ENCODE measurements around the gene GPR171.

DNA sequence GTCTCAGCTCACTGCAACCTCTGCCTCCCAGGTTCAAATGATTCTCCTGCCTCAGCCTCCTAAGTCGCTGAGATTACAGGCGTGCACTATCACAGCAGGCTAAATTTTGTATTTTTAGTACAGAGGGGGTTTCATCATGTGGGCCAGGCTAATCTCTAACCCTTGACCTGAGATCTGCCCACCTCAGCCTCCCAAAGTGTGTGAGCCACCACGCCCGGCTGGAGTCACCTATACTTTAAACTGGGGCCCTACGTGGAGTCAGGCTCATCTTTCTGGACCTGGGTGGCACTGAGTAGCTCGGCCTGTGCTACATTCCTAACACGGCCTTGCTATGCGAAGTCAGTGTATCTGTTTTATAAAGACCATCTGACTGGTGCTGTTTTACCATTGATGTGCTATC, 5.8 kb downstream of the GPR171 start:
- TF ChIP-seq SIN3B (IDR thresholded peaks at IDR 0.05; ENCODE audit: low read length) (no peak), ZNF138 (CRISPR knock-in tag; IDR thresholded peaks at IDR 0.05; ENCODE audit: low read depth) (no peak), HNRNPUL1 (IDR thresholded peaks at IDR 0.05; ENCODE audit: low read depth, low read length) (no peak)
- TF ChIP-seq, protein P1, sequence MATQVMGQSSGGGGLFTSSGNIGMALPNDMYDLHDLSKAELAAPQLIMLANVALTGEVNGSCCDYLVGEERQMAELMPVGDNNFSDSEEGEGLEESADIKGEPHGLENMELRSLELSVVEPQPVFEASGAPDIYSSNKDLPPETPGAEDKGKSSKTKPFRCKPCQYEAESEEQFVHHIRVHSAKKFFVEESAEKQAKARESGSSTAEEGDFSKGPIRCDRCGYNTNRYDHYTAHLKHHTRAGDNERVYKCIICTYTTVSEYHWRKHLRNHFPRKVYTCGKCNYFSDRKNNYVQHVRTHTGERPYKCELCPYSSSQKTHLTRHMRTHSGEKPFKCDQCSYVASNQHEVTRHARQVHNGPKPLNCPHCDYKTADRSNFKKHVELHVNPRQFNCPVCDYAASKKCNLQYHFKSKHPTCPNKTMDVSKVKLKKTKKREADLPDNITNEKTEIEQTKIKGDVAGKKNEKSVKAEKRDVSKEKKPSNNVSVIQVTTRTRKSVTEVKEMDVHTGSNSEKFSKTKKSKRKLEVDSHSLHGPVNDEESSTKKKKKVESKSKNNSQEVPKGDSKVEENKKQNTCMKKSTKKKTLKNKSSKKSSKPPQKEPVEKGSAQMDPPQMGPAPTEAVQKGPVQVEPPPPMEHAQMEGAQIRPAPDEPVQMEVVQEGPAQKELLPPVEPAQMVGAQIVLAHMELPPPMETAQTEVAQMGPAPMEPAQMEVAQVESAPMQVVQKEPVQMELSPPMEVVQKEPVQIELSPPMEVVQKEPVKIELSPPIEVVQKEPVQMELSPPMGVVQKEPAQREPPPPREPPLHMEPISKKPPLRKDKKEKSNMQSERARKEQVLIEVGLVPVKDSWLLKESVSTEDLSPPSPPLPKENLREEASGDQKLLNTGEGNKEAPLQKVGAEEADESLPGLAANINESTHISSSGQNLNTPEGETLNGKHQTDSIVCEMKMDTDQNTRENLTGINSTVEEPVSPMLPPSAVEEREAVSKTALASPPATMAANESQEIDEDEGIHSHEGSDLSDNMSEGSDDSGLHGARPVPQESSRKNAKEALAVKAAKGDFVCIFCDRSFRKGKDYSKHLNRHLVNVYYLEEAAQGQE (IDR thresholded peaks at IDR 0.05; ENCODE audit: borderline replicate concordance in 1 of 2, low read depth in 1 of 2, low read length in 2 of 2) = no peak

Data from HepG2 (cell line).